Inflammatory macrophage treated with lipopolysaccharide for 1 hour (primary cell): ENCODE measurements around the gene DOLK.
"Not testable (repeated sequence)": the region's sequence is repeated elsewhere in the genome, so short reads cannot be mapped to it uniquely, and the experiment has no call there.

Source experiments
- DNase-seq, 2 donors: peaks; one replicate each; pipeline ENCODE4 v3.0.0-alpha.2; 2020 to 2022

The DOLK gene

GRCh38 chr9:128947527-128948301 is at the start of gene DOLK, which contains the start of gene NUP188:
Gene DOLK (minus strand): TSS chr9:128947603. CDS start chr9:128947303, 300 bp downstream.
Gene NUP188 (plus strand): TSS chr9:128947699. CDS start chr9:128947720, 21 bp downstream.
- peak; percentile 98 to 100 for DNase-seq

- no peak for DNase-seq
Measured at GRCh38 chr9:128995791-128996190, 48.4 kb upstream of the DOLK start.

GRCh38 chr9:128992995-128993394 is 45.6 kb upstream of the DOLK start:
- DNase-seq: no peak

DNA sequence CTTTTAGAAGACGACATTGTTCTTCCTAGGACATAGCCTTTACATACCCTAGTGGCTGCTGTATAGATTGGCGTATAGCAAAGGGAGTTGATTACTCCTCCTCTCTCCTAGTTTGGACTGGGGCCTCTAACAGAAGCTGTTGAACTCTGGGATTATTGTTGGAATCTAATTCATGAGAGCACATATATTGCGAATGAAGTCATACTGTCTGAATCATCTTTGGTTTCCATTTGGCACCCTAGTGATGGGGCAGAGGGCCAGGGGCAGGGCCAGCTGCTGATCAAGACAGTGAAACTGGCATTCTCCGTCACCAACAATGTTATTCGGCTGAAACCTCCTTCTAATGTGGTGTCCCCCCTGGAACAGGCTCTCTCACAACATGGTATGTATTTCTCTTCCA is 40.4 kb upstream of the DOLK start:
- DNase-seq: no peak

DNA sequence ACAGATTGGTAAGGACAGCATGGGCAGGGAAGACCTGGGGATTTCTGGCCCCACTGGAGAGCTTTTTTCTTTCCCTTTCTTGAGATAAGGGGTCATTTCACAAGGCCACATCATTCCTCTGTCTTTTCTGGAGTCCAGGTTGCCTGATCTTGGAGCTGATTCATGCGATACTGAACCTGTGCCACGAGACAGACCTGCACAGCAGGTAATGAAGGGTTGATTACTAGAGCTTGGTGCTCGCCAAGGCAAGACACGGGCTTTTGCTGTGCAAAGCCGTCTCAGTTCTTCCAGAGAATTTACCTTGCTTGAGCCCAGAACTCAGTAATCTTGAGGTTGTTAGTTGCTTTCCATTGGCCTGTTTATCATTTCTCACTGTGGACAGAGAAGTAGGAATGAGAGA is 39.3 kb upstream of the DOLK start:
- DNase-seq: no peak

DNA sequence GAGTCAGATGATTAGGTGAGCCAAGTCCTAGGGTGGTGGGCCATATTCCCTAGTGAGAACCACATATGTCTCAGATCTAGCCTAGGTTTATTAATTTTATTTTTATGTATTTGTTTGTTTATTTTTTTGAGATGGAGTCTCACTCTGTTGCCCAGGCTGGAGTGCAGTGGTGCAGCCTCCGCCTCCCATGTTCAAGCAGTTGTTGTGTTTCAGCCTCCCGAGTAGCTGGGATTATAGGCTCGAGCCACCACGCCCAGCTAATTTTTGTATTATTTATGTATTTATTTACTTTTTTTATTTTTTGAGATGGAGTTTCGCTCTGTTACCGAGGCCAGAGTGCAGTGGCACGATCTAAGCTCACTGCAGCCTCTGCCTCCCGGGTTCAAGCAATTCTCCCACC is 36.1 kb upstream of the DOLK start:
- DNase-seq: no peak

DNA sequence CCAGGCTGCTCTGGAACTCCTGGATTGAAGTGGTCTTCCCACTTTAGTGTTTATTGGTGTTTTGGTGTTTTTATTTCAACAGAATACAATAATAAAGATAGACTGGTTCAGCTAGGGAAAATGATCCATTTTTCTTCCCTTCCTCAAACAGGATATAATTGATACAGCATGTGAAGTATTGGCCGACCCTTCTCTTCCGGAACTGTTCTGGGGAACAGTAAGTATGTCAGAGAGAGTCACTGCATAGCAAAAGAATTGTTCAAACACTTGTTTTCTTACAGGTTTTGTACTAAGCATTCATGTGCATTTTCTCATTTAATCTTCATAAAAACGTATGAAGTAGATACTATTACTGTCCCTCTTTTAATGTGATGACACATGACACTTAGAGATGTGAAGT is 31.7 kb upstream of the DOLK start:
- no peak for DNase-seq

- no peak for DNase-seq
Measured at GRCh38 chr9:128972956-128973355, 25.6 kb upstream of the DOLK start.

DNA sequence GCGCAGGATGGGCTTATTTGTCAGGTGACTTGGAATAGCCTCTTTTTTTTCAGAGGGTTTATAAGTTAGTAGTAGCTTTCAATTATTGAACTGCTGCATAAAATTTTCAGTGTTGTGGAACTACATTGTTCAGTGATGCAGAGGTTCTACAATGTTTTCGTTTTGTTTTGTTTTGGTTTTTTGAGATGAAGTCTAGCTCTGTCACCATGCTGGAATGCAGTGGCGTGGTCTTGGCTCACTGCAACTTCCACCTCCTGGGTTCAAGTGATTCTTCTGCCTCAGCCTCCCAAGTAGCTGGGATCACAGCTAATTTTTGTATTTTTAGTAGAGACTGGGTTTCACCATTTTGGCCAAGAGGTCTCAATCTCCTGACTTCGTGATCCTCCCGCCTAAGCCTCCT is 22.1 kb upstream of the DOLK start:
- no peak for DNase-seq

DNA sequence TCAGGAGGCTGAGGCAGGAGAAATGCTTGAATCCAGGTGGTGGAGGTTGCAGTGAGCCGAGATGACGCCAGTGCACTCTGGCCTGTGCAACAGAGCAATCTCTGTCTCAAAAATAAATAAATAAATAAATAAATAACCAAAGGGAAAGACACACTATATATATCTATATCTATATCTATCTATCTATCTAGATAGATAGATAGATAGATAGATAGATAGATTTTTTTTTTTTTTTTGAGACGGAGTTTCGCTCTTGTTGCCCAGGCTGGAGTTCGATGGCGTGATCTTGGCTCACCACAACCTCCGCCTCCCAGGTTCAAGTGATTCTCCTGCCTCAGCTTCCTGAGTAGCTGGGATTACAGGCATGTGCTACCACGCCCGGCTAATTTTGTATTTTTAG is 14.0 kb upstream of the DOLK start:
- DNase-seq: not testable (repeated sequence)

DNA sequence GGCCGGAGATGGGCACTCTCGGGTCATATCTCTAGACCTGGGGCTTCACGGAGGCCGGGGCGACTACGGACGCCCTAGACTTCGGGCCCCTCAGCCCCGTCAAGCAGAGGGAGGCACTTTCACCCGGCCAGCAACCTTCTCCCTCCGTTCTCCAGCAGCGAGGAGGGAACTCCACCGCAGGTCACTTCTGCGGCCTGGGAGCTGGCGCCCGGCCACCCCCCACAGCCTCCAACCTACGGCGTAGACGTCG is 201 bp downstream of the DOLK start:
- DNase-seq: no peak

- peak in 1 of 2 donors; percentile 10 for DNase-seq
Measured at GRCh38 chr9:128946571-128947276, 679 bp downstream of the DOLK start.

GRCh38 chr9:128945798-128946501 is 1.5 kb downstream of the DOLK start:
- DNase-seq: no peak

DNA sequence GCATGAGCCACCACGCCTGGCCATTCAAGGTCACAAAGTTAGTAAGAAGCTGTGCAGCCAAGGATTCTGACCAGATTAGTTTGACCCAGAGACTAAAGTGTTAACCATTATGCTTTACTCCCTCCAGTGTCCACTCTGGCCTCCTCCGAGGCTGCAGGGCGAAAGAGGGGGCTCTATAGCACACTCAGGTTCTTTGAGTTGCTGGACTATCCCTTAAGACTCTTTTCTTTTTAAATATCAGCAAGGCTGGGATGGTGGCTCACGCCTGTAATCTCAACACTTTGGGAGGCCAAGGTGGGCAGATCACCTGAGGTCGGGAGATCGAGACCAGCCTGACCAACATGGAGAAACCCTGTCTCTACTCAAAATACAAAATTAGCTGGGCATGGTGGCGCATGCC is 2.4 kb downstream of the DOLK start:
- DNase-seq: not testable (repeated sequence)

- no peak for DNase-seq
Measured at GRCh38 chr9:128943832-128944620, 3.4 kb downstream of the DOLK start.

GRCh38 chr9:128940946-128941755 is 6.3 kb downstream of the DOLK start:
- DNase-seq: no peak

DNA sequence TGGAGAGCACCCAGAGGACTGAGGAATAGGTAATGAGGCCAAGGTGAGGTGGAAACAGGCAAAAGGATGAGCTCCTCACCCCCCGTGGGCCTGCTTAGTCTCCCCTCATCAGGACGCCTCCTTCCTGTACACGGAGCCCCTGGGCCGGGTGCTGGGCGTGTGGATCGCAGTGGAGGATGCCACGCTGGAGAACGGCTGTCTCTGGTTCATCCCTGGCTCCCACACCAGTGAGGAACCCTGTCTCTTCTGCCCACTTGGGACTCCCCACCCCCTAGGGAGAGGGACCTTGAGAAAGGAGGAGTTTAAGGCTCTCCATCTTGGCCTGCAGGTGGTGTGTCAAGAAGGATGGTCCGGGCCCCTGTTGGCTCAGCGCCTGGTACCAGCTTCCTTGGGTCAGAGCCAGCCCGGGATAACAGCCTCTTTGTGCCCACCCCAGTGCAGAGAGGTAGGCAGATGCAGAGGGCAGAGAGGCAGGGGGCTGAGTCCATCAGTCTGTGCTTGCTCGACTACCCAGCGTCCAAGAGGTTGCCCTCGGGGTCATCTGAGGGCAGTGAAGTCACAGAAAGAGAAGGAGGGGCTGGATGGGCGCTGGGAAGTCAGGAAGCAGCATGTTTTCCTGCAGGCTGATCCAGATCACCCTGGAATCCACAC is 7.0 kb downstream of the DOLK start:
- no peak for DNase-seq

DNA sequence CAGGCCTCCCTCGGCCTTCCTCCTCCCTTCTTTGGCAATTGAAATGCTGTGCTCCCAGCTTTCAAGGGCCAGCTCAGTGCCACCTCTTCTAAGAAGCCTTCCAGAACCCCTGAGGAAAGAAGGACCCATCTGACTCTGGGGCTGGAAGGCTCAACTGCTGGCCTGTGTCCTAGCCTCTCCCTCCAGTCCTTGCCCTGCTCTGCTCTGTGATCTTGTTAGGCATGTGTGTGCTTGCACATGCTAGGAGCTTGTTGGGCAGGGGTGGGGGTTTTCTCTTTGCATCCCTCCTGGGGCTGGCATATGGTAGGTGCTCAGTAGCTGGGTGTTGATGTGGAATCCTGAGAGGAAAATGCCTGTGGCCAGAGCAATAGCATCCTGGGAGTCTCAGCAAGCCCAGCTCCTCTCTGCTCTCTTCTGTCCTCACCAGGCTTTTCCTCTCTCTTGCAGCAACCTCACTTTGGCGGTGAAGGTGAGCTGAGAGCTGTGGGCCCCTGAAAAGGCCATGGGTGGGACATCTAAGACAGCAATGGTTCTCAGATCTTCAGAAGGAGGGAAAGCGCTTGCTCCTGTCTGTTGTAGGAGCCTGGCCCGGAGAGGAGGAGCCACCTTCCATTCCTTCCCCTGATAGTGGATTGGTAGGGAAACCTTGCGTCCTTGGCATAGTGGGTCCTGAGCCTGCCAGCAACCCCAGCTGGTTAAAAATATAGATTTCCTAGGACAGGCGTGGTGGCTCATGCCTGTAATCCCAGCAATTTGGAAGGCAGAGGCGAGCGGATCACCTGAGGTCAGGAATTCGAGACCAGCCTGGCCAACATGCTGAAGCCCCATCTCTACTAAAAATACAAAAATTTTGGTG is 9.9 kb downstream of the DOLK start:
- no peak for DNase-seq

- DNase-seq: no peak
Measured at GRCh38 chr9:128936171-128936865, 11.1 kb downstream of the DOLK start.

GRCh38 chr9:128933731-128934130 is 13.7 kb downstream of the DOLK start:
- no peak for DNase-seq
